Endothelial cell of umbilical vein (primary cell): ENCODE results near the gene HYAL2. TPM values are rescaled to one million over a fixed set of nuclear protein-coding genes. Genes with fewer than 3 reads are reported as not detected.

Experiments
- BruUV-seq: library from RNA; stranded (reverse); fragments of 400-500 nt; replicated peaks from 2 replicates; lab custom pipeline; 2021; lab: Mats Ljungman, UMichigan
- CTCF ChIA-PET: fragments of 300-600, 350-600 bp; sonication (Branson Sonifier 250); formaldehyde crosslinking; loops from one replicate; lab custom pipeline; 2021; ENCODE audit warnings: antibody characterized with exemption, inconsistent platforms; lab: Charles Lee
- POLR2A ChIA-PET: fragments of 300-600, 350-600 bp; sonication (Branson Sonifier 250); formaldehyde crosslinking; loops from one replicate; lab custom pipeline; 2021; ENCODE audit warnings: antibody characterized with exemption, inconsistent platforms; lab: Charles Lee
- DNase-seq: peaks from one replicate; pipeline ENCODE4 v3.0.0-alpha.2; 2011; ENCODE audit warnings: low read depth, low spot score
- FAIRE-seq: peaks from 2 replicates; lab custom pipeline; 2011; peaks lifted over from hg19 to GRCh38; lab: Jason Lieb, UNC
- H2AFZ ChIP-seq: 2 replicates; pipeline ENCODE4 v1.6.0; 2012; ENCODE audit warnings: low read depth, low read length, control low read depth, inconsistent platforms
- H3K27ac ChIP-seq: 2 replicates; pipeline ENCODE4 v1.5.1; 2011; ENCODE audit warnings: low read depth, mild to moderate bottlenecking, control low read depth, low read length, moderate library complexity; ENCODE audit not compliant: insufficient read depth
- H3K27me3 ChIP-seq, 2 experiments: 2 replicates each; pipeline versions ENCODE4 v1.6.0 to v1.6.1; 2011; ENCODE audit warnings: low read length in 2 of 2, mixed read lengths in 1 of 2; ENCODE audit not compliant: control insufficient read depth in 2 of 2, insufficient read depth in 2 of 2
- H3K36me3 ChIP-seq, 2 experiments: 2 replicates in 1 of 2; 3 replicates in 1 of 2; pipeline ENCODE4 v1.5.1; 2011; ENCODE audit warnings: low read length in 2 of 2, mild to moderate bottlenecking in 1 of 2, moderate library complexity in 1 of 2; ENCODE audit not compliant: control insufficient read depth in 2 of 2, insufficient read depth in 2 of 2; ENCODE audit errors: extremely low read depth in 1 of 2
- H3K4me1 ChIP-seq: 3 replicates; pipeline ENCODE4 v1.5.1; 2011; ENCODE audit warnings: mild to moderate bottlenecking, low read length; ENCODE audit not compliant: control insufficient read depth, insufficient read depth; ENCODE audit errors: extremely low read depth
- H3K4me2 ChIP-seq: 2 replicates; pipeline ENCODE4 v1.6.1; 2011; ENCODE audit warnings: low read length, control low read depth, mixed read lengths; ENCODE audit not compliant: insufficient read depth
- H3K4me3 ChIP-seq, 3 experiments: fragments of 200-600 bp in 1 of 3; sonication (generic), shearing (Covaris generic) in 1 of 3; replicated peaks in 1 of 3; 2 replicates each; pipeline ENCODE4 v1.5.1; 2011 to 2016; ENCODE audit warnings: control low read depth in 3 of 3, low read length in 3 of 3, mild to moderate bottlenecking in 2 of 3, inconsistent platforms in 1 of 3, low read depth in 1 of 3, moderate library complexity in 1 of 3; ENCODE audit not compliant: insufficient read depth in 1 of 3
- H3K79me2 ChIP-seq: 2 replicates; pipeline ENCODE4 v1.6.0; 2012; ENCODE audit warnings: low read length, inconsistent platforms; ENCODE audit not compliant: control insufficient read depth, insufficient read depth
- H3K9ac ChIP-seq: replicated peaks from 2 replicates; pipeline ENCODE3; 2011; ENCODE audit warnings: low read length, control low read depth; ENCODE audit not compliant: insufficient read depth; ENCODE audit errors: extremely low read depth
- H3K9me1 ChIP-seq: replicated peaks from 3 replicates; pipeline ENCODE4 v1.6.0; 2011; ENCODE audit warnings: mild to moderate bottlenecking, low read length; ENCODE audit not compliant: control insufficient read depth, insufficient read depth; ENCODE audit errors: extremely low read depth
- H3K9me3 ChIP-seq: replicated peaks from 2 replicates; pipeline ENCODE4 v1.5.1; 2012; ENCODE audit warnings: low read length, inconsistent platforms; ENCODE audit not compliant: control insufficient read depth, insufficient read depth
- H4K20me1 ChIP-seq: replicated peaks from 2 replicates; pipeline ENCODE3; 2011; ENCODE audit warnings: mild to moderate bottlenecking, low read length; ENCODE audit not compliant: control insufficient read depth, insufficient read depth; ENCODE audit errors: extremely low read depth
- CTCF ChIP-seq, 2 donors: IDR thresholded peaks; 1 replicate in 1 of 2; 2 replicates in 1 of 2; pipeline ENCODE4 v1.5.1; 2011; ENCODE audit warnings: low read length in 2 of 2, mild to moderate bottlenecking in 2 of 2, moderate library complexity in 2 of 2, control low read depth in 1 of 2, inconsistent platforms in 1 of 2, low read depth in 1 of 2; ENCODE audit not compliant: insufficient read depth in 1 of 2; ENCODE audit errors: extremely low read depth in 1 of 2
- EZH2 ChIP-seq: IDR thresholded peaks from 2 replicates; pipeline ENCODE4 v1.6.1; 2012; ENCODE audit warnings: borderline replicate concordance, low read depth, mild to moderate bottlenecking, moderate library complexity, low read length, inconsistent platforms; ENCODE audit not compliant: severe bottlenecking
- FOS ChIP-seq: IDR thresholded peaks from 2 replicates; pipeline ENCODE4 v1.6.1; 2011; ENCODE audit warnings: mild to moderate bottlenecking, low read length, moderate library complexity, borderline replicate concordance; ENCODE audit not compliant: insufficient read depth
- GATA2 ChIP-seq: IDR thresholded peaks from 2 replicates; pipeline ENCODE4 v1.7.0; 2011; ENCODE audit warnings: low read depth, mild to moderate bottlenecking, moderate library complexity, mixed read lengths, low read length; ENCODE audit not compliant: insufficient read length, insufficient read depth
- JUN ChIP-seq: IDR thresholded peaks from 2 replicates; pipeline ENCODE4 v1.6.1; 2011; ENCODE audit warnings: borderline replicate concordance, low read depth; ENCODE audit not compliant: insufficient read length, insufficient read depth
- MYC ChIP-seq: IDR thresholded peaks from one replicate; pipeline ENCODE4 v1.6.1; 2011; ENCODE audit warnings: mild to moderate bottlenecking, low read depth, low read length
- POLR2A ChIP-seq: IDR thresholded peaks from 2 replicates; pipeline ENCODE4 v1.6.1; 2012; ENCODE audit warnings: low read depth, mild to moderate bottlenecking, control low read depth, low read length
- POLR2AphosphoS5 ChIP-seq: IDR thresholded peaks from 2 replicates; pipeline ENCODE4 v1.6.1; 2012; ENCODE audit warnings: low read depth, mild to moderate bottlenecking, control low read depth, low read length, moderate library complexity; ENCODE audit not compliant: insufficient read depth
- dilution Hi-C: fragments of 300-500 bp; cut with MboI; formaldehyde crosslinking; loops from one replicate; pipeline ENCODE4 v1.15.0; 2019; ENCODE audit warnings: low sequenced_read_pairs; ENCODE audit not compliant: extremely low pct_ligation_motif_present
- intact Hi-C: fragments of 100-400 bp; cut with micrococcal nuclease; formaldehyde crosslinking; loops from one replicate; pipeline ENCODE4 v1.10.0; 2022
- polyA plus RNA-seq, 4 experiments: library from polyadenylated mRNA; depleted of rRNA in 3 of 4; stranded (reverse) in 3 of 4; unstranded in 1 of 4; fragments of >200 nt; gene quantifications; 2 replicates each; pipeline versions ENCODE4 v1.2.1 to v1.2.3, GENCODE V29; 2011 to 2012; ENCODE audit warnings: missing spikeins in 1 of 4
- total RNA-seq: library from RNA; stranded (reverse); gene quantifications from 2 replicates; pipeline ENCODE4 v1.2.3, GENCODE V29; 2021
- TF ChIP-seq, protein P1 (sequence below): IDR thresholded peaks from 2 replicates; pipeline ENCODE4 v1.6.1; 2011; ENCODE audit not compliant: insufficient read depth, insufficient read length

HYAL2 gene
- total and polyA plus RNA-seq, 2 donors (not counting 3 experiments of a cell fraction or from before 2014, with no cell fraction given), result 266 to 970 TPM

GRCh38 chr3:50323614-50324199 is 1.2 kb upstream of the HYAL2 start:
- H3K4me1 ChIP-seq, result peaks cover 53% of the 10 kb centered on the region
- dilution Hi-C loops, result no loop called here
- peak overlapping the region; percentile 88 for H3K9ac ChIP-seq
- TF ChIP-seq MYC (peak; percentile 27), FOS (peak; percentile 70), POLR2AphosphoS5 (peak; percentile 98), GATA2 (peak; percentile 47), POLR2A (peak; percentile 90), JUN (peak; percentile 54), CTCF (IDR thresholded peaks at IDR 0.05; ENCODE audit: extremely low read depth in 1 of 2, insufficient read depth in 1 of 2, low read depth in 1 of 2, low read length in 2 of 2) (peak in 1 of 2 donors; percentile 13), EZH2 (no peak)
- TF ChIP-seq, protein P1, sequence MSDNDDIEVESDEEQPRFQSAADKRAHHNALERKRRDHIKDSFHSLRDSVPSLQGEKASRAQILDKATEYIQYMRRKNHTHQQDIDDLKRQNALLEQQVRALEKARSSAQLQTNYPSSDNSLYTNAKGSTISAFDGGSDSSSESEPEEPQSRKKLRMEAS, result no peak
- H3K4me2 ChIP-seq, result peak overlapping the region; percentile 75
- peak overlapping the region in 1 of 3 experiments; percentile 25 for H3K4me3 ChIP-seq
- no TSS peak for BruUV-seq
- H3K36me3 ChIP-seq, result peaks cover 8 to 21% of the 10 kb centered on the region in 2 experiments
- no peaks in the 10 kb centered on the region for H4K20me1 ChIP-seq
- peaks cover 43% of the 10 kb centered on the region for H3K79me2 ChIP-seq
- H3K27ac ChIP-seq, result peak overlapping the region; percentile 99
- ChIA-PET CTCF (interaction anchor here (0.7 to 4.3 kb wide), 21 partner anchors 9 to 219 kb away, joined by 3 to 66 read pairs (median 8); partner anchors contain the start of genes CYB561D2, HYAL1, HYAL3 and IFRD2), POLR2A (interaction anchor here (1.5 to 5.1 kb wide), 2 partner anchors 12 to 25 kb away, joined by 5 to 38 read pairs; partner anchors contain the start of genes HYAL3 and NAA80)
- no peaks in the 10 kb centered on the region for H3K27me3 ChIP-seq
- no peaks in the 10 kb centered on the region for H3K9me3 ChIP-seq
- no peak overlapping the region for H2AFZ ChIP-seq
- intact Hi-C loops, result loop anchor here (1.0 to 2.0 kb wide), 6 partner anchors 11 to 157 kb away; partner anchors contain the start of genes HYAL3 and NAA80
- no peaks in the 10 kb centered on the region for H3K9me1 ChIP-seq
- DNase-seq, result peak; percentile 95
- FAIRE-seq, result no peak
